Panc1 (cell line): ENCODE results near the gene TPI1. TPM values are rescaled to one million over a fixed set of nuclear protein-coding genes. Genes with fewer than 3 reads are reported as not detected.

Experiments
- ATAC-seq: fragments of 200-7000 bp; cut with Tn5 transposase; 2 replicates; pipeline ENCODE4 v1.9.1; 2020; ENCODE audit warnings: mild to moderate bottlenecking, moderate library complexity
- BruUV-seq: library from RNA; stranded (reverse); fragments of 400-500 nt; replicated peaks from 2 replicates; lab custom pipeline; 2021; lab: Mats Ljungman, UMichigan
- CTCF ChIA-PET: fragments of 300-600 bp; sonication (Branson Sonifier 250); formaldehyde crosslinking; loops from one replicate; lab custom pipeline; 2022; ENCODE audit warnings: antibody characterized with exemption; lab: Charles Lee
- POLR2A ChIA-PET: fragments of 300-600 bp; sonication (Branson Sonifier 250); formaldehyde crosslinking; loops from one replicate; lab custom pipeline; 2022; ENCODE audit warnings: antibody characterized with exemption; lab: Charles Lee
- DNase-seq: peaks from one replicate; pipeline ENCODE4 v3.0.0-alpha.2; 2010; ENCODE audit warnings: low read depth, low spot score
- H3K27ac ChIP-seq: 2 replicates; pipeline ENCODE4 v1.5.1; 2011; ENCODE audit warnings: mild to moderate bottlenecking, low read length, inconsistent platforms
- H3K27me3 ChIP-seq: fragments of 200-500 bp; sonication (Bioruptor generic); 2 replicates; pipeline ENCODE4 v1.6.0; 2014; ENCODE audit warnings: low read length, inconsistent platforms; ENCODE audit not compliant: control insufficient read depth, insufficient read depth
- H3K36me3 ChIP-seq: fragments of 200-500 bp; sonication (Bioruptor generic); 2 replicates; pipeline ENCODE4 v1.5.1; 2014; ENCODE audit warnings: inconsistent platforms, mild to moderate bottlenecking, low read length, moderate library complexity; ENCODE audit not compliant: control insufficient read depth, insufficient read depth
- H3K4me1 ChIP-seq: 2 replicates; pipeline ENCODE4 v1.5.1; 2011; ENCODE audit warnings: inconsistent platforms, mild to moderate bottlenecking, low read length, moderate library complexity; ENCODE audit not compliant: control insufficient read depth, insufficient read depth
- H3K4me3 ChIP-seq, 2 experiments: 2 replicates each; pipeline ENCODE4 v1.5.1; 2011 to 2012; ENCODE audit warnings: low read depth in 2 of 2, low read length in 2 of 2, mild to moderate bottlenecking in 2 of 2, inconsistent platforms in 1 of 2, moderate library complexity in 1 of 2
- H3K9me3 ChIP-seq: fragments of 200-500 bp; sonication (Bioruptor generic); 2 replicates; pipeline ENCODE4 v1.5.1; 2014; ENCODE audit warnings: low read depth, mild to moderate bottlenecking, inconsistent platforms, low read length, moderate library complexity; ENCODE audit not compliant: control insufficient read depth, insufficient read depth
- POLR2AphosphoS5 ChIP-seq: IDR thresholded peaks from 2 replicates; pipeline ENCODE4 v1.6.1; 2012; ENCODE audit warnings: mild to moderate bottlenecking, low read depth, low read length, moderate library complexity
- SIN3A ChIP-seq: IDR thresholded peaks from 2 replicates; pipeline ENCODE4 v1.6.1; 2012; ENCODE audit warnings: low read depth, mild to moderate bottlenecking, low read length, moderate library complexity, borderline replicate concordance; ENCODE audit not compliant: insufficient read depth
- TCF7L2 ChIP-seq: IDR thresholded peaks from 2 replicates; pipeline ENCODE4 v1.6.1; 2011; ENCODE audit warnings: mild to moderate bottlenecking, low read depth, low read length, inconsistent platforms
- in situ Hi-C: cut with HindIII; loops from 2 replicates; pipeline ENCODE4 v1.10.0; 2016; ENCODE audit warnings: low sequenced_read_pairs, low pct_unique_long_range_greater_than_20kb
- intact Hi-C: fragments of 100-400 bp; cut with micrococcal nuclease; formaldehyde crosslinking; loops from one replicate; pipeline ENCODE4 v1.10.0; 2022; ENCODE audit not compliant: unreplicated experiment
- total RNA-seq: library from RNA; stranded (reverse); gene quantifications from one replicate; pipeline ENCODE4 v1.2.1, GENCODE V29; 2021; ENCODE audit not compliant: unreplicated experiment
- TF ChIP-seq, protein P1 (sequence below), 2 experiments: IDR thresholded peaks; 2 replicates each; pipeline ENCODE4 v1.6.1; 2011 to 2012; ENCODE audit warnings: low read depth in 2 of 2, control low read depth in 1 of 2, low read length in 1 of 2, mild to moderate bottlenecking in 1 of 2, moderate library complexity in 1 of 2; ENCODE audit not compliant: insufficient read depth in 1 of 2
- TF ChIP-seq, protein P2 (sequence below): fragments of 450-650 bp; IDR thresholded peaks from 2 replicates; pipeline ENCODE4 v1.5.1; 2017; ENCODE audit warnings: mild to moderate bottlenecking

Gene TPI1
- total RNA-seq, 1 experiment from 2014 or later, result 693 TPM

DNA sequence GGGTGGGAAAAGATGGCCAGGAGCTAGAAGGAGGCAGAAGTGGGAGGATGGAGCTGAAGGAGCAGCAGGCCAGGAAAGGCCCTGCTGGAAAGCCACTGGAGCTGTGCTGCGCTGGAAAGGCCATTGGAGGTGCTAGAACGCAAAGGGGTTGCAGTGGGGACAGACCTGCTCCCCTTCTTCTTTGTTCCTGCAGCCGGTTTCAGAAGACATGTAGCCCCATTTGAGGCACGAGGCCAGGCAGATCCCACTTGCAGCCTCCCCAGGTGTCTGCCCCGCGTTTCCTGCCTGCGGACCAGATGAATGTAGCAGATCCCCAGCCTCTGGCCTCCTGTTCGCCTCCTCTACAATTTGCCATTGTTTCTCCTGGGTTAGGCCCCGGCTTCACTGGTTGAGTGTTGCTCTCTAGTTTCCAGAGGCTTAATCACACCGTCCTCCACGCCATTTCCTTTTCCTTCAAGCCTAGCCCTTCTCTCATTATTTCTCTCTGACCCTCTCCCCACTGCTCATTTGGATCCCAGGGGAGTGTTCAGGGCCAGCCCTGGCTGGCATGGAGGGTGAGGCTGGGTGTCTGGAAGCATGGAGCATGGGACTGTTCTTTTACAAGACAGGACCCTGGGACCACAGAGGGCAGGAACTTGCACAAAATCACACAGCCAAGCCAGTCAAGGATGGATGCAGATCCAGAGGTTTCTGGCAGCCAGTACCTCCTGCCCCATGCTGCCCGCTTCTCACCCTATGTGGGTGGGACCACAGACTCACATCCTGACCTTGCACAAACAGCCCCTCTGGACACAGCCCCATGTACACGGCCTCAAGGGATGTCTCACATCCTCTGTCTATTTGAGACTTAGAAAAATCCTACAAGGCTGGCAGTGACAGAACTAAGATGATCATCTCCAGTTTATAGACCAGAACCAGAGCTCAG is 48.0 kb upstream of the TPI1 start:
- Histone ChIP-seq H3K9me3 (no peaks in the 10 kb centered on the region), H3K27ac (no peak overlapping the region), H3K36me3 (no peaks in the 10 kb centered on the region), H3K4me1 (no peaks in the 10 kb centered on the region), H3K4me3 (no peak overlapping the region), H3K27me3 (no peaks in the 10 kb centered on the region)
- ChIA-PET CTCF (no interaction called here), POLR2A (no interaction called here)
- in situ Hi-C loops (no loop called here), intact Hi-C loops (no loop called here)
- TF ChIP-seq SIN3A, result no peak
- TF ChIP-seq POLR2AphosphoS5, result no peak
- no peak for TF ChIP-seq TCF7L2
- TF ChIP-seq, protein P1, sequence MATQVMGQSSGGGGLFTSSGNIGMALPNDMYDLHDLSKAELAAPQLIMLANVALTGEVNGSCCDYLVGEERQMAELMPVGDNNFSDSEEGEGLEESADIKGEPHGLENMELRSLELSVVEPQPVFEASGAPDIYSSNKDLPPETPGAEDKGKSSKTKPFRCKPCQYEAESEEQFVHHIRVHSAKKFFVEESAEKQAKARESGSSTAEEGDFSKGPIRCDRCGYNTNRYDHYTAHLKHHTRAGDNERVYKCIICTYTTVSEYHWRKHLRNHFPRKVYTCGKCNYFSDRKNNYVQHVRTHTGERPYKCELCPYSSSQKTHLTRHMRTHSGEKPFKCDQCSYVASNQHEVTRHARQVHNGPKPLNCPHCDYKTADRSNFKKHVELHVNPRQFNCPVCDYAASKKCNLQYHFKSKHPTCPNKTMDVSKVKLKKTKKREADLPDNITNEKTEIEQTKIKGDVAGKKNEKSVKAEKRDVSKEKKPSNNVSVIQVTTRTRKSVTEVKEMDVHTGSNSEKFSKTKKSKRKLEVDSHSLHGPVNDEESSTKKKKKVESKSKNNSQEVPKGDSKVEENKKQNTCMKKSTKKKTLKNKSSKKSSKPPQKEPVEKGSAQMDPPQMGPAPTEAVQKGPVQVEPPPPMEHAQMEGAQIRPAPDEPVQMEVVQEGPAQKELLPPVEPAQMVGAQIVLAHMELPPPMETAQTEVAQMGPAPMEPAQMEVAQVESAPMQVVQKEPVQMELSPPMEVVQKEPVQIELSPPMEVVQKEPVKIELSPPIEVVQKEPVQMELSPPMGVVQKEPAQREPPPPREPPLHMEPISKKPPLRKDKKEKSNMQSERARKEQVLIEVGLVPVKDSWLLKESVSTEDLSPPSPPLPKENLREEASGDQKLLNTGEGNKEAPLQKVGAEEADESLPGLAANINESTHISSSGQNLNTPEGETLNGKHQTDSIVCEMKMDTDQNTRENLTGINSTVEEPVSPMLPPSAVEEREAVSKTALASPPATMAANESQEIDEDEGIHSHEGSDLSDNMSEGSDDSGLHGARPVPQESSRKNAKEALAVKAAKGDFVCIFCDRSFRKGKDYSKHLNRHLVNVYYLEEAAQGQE (IDR thresholded peaks at IDR 0.05; ENCODE audit: insufficient read depth in 1 of 2, low read depth in 2 of 2, low read length in 1 of 2), result no peak
- TF ChIP-seq, protein P2, sequence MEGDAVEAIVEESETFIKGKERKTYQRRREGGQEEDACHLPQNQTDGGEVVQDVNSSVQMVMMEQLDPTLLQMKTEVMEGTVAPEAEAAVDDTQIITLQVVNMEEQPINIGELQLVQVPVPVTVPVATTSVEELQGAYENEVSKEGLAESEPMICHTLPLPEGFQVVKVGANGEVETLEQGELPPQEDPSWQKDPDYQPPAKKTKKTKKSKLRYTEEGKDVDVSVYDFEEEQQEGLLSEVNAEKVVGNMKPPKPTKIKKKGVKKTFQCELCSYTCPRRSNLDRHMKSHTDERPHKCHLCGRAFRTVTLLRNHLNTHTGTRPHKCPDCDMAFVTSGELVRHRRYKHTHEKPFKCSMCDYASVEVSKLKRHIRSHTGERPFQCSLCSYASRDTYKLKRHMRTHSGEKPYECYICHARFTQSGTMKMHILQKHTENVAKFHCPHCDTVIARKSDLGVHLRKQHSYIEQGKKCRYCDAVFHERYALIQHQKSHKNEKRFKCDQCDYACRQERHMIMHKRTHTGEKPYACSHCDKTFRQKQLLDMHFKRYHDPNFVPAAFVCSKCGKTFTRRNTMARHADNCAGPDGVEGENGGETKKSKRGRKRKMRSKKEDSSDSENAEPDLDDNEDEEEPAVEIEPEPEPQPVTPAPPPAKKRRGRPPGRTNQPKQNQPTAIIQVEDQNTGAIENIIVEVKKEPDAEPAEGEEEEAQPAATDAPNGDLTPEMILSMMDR, result no peak
- no peak; the same call in 1 of the 2 replicates for ATAC-seq
- no TSS peak for BruUV-seq
- DNase-seq, result no peak

DNA sequence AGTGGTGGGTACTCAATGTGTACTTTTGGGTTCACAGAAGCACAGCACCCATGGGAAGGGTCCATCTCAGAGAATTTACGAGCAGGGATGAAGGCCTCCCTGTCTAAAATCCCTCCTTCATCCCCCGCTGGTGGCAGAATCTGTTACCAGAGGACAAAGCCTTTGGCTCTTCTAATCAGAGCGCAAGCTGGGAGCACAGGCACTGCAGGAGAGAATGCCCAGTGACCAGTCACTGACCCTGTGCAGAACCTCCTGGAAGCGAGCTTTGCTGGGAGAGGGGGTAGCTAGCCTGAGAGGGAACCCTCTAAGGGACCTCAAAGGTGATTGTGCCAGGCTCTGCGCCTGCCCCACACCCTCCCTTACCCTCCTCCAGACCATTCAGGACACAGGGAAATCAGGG is 47.2 kb upstream of the TPI1 start:
- DNase-seq (no peak), ATAC-seq (no peak)
- Histone ChIP-seq H3K36me3 (no peaks in the 10 kb centered on the region), H3K4me1 (0 out of 2 replicates have a peak, but pooled peaks cover 4% of the 10 kb centered on the region), H3K4me3 (no peak overlapping the region), H3K27ac (no peak overlapping the region), H3K27me3 (no peaks in the 10 kb centered on the region), H3K9me3 (no peaks in the 10 kb centered on the region)
- ChIA-PET CTCF (no interaction called here), POLR2A (no interaction called here)
- TF ChIP-seq SIN3A (no peak), POLR2AphosphoS5 (no peak), TCF7L2 (no peak)
- TF ChIP-seq, protein P2, result no peak
- TF ChIP-seq, protein P1 (IDR thresholded peaks at IDR 0.05; ENCODE audit: insufficient read depth in 1 of 2, low read depth in 2 of 2, low read length in 1 of 2), result no peak
- in situ Hi-C loops (no loop called here), intact Hi-C loops (no loop called here)
- no TSS peak for BruUV-seq
